Measurements from ENCODE around the gene CNNM4.

DNA sequence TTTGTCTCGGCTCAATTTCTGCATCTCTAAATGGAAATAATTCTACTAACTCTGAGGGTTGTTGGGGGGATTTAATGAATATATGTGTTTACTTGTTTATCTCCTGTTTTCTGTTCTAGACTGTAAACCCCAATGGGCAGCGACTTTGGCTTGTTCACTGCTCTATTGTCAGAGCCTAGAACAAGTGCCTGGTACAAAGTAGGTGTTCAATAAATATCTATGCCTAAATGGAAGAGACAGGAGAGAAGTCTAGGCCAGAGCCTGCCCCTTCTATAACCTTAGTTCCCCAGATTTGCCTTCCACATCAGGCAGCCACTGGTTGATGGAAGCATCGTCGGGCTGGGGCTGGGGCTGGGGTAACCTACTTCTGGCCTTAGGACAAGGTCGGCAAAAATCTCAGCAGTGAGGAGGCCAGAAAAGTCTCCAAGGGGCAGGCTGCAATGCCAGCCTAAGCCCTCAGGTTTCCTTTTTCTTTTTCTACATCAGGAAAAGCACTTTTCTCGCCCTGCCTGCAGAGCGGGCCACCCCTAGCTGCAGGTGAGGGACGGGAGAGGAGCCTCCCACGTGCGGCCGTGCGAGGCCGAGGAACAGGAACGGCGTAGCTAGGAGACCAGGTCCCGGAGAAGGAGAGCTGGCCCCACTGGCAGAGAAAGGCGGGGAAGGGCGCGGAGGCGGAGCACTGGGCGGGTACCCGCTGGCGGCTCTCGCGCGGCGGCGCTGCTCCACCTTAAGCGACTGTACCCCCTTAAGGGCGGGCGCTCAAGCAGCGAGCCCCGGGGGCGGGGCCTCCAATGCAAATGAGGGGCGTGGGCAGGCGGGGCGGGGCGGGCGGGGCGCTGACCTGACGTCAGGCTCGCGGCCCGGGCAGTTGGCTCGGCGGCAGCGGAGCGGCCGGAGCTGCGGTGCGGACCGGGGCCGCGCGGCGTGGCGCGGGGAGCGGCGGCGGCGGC lies at the start of gene CNNM4:
- TF ChIP-seq, protein P1, sequence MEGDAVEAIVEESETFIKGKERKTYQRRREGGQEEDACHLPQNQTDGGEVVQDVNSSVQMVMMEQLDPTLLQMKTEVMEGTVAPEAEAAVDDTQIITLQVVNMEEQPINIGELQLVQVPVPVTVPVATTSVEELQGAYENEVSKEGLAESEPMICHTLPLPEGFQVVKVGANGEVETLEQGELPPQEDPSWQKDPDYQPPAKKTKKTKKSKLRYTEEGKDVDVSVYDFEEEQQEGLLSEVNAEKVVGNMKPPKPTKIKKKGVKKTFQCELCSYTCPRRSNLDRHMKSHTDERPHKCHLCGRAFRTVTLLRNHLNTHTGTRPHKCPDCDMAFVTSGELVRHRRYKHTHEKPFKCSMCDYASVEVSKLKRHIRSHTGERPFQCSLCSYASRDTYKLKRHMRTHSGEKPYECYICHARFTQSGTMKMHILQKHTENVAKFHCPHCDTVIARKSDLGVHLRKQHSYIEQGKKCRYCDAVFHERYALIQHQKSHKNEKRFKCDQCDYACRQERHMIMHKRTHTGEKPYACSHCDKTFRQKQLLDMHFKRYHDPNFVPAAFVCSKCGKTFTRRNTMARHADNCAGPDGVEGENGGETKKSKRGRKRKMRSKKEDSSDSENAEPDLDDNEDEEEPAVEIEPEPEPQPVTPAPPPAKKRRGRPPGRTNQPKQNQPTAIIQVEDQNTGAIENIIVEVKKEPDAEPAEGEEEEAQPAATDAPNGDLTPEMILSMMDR (IDR thresholded peaks at IDR 0.05; ENCODE audit: poor library complexity, severe bottlenecking), result no peak
- peak; percentile 15 for TF ChIP-seq POLR2AphosphoS5 (IDR thresholded peaks at IDR 0.05)
- TF ChIP-seq EZH2 (IDR thresholded peaks at IDR 0.05; ENCODE audit: borderline replicate concordance, insufficient read depth, low read length, poor library complexity, severe bottlenecking), result no peak
